NT2/D1 (cell line): ENCODE results near the gene GPR156.

Experiments used
- SUZ12 ChIP-seq: IDR thresholded peaks from 2 replicates; pipeline ENCODE4 v1.6.1; 2011; ENCODE audit not compliant: insufficient read length, insufficient read depth; ENCODE audit errors: extremely low read depth
- YY1 ChIP-seq: IDR thresholded peaks from 2 replicates; pipeline ENCODE4 v1.6.1; 2011; ENCODE audit not compliant: insufficient read length, insufficient read depth

- TF ChIP-seq YY1: no peak
- TF ChIP-seq SUZ12: no peak
Measured at GRCh38 chr3:120156699-120157098, 128.3 kb downstream of the GPR156 start.
